CD4-positive, alpha-beta T cell (primary cell): Measurements from ENCODE around the gene FNBP1L. TPM values are rescaled to one million over a fixed set of nuclear protein-coding genes. Genes with fewer than 3 reads are reported as not detected.

ENCODE experiments used
- ATAC-seq: fragments of 200-7000 bp; cut with Tn5 transposase; one replicate; pipeline ENCODE4 v1.10.0; 2022; ENCODE audit warnings: mild to moderate bottlenecking; ENCODE audit not compliant: poor library complexity
- CTCF ChIA-PET: fragments of 350-600 bp; sonication (Branson Sonifier 250); formaldehyde crosslinking; loops from one replicate; lab custom pipeline; 2021; ENCODE audit warnings: antibody characterized with exemption, inconsistent platforms; lab: Charles Lee
- POLR2A ChIA-PET: fragments of 350-600 bp; sonication (Branson Sonifier 250); formaldehyde crosslinking; loops from one replicate; lab custom pipeline; 2021; ENCODE audit warnings: antibody characterized with exemption, inconsistent platforms; lab: Charles Lee
- DNase-seq, 14 experiments: peaks; one replicate each; pipeline ENCODE4 v3.0.0-alpha.2; 2013 to 2020; ENCODE audit warnings: mixed read lengths in 2 of 14
- H3K27ac ChIP-seq, 2 donors: one replicate each; pipeline versions ENCODE4 v1.5.1 to v1.7.0; 2013; ENCODE audit warnings: low read length in 2 of 2, low read depth in 1 of 2, mild to moderate bottlenecking in 1 of 2
- H3K27me3 ChIP-seq, 2 experiments: 1 replicate in 1 of 2; 2 replicates in 1 of 2; pipeline versions ENCODE4 v1.6.1 to v1.7.0; 2013; ENCODE audit warnings: low read length in 2 of 2, control low read depth in 1 of 2, mild to moderate bottlenecking in 1 of 2, moderate library complexity in 1 of 2; ENCODE audit not compliant: insufficient read depth in 2 of 2, control insufficient read depth in 1 of 2
- H3K36me3 ChIP-seq: one replicate; pipeline ENCODE4 v1.6.1; 2013; ENCODE audit warnings: low read length, control low read depth; ENCODE audit not compliant: insufficient read depth
- H3K4me1 ChIP-seq: one replicate; pipeline ENCODE4 v1.6.1; 2013; ENCODE audit warnings: low read length, control low read depth; ENCODE audit not compliant: insufficient read depth
- H3K4me3 ChIP-seq: one replicate; pipeline ENCODE4 v1.5.1; 2013; ENCODE audit warnings: mild to moderate bottlenecking, low read length, moderate library complexity
- H3K9me3 ChIP-seq, 2 experiments: 1 replicate in 1 of 2; 2 replicates in 1 of 2; pipeline versions ENCODE4 v1.6.1 to v1.7.0; 2013; ENCODE audit warnings: low read length in 2 of 2, mild to moderate bottlenecking in 2 of 2, control low read depth in 1 of 2, moderate library complexity in 1 of 2; ENCODE audit not compliant: control insufficient read depth in 1 of 2, insufficient read depth in 1 of 2
- H3K27ac Mint-ChIP-seq: one replicate; pipeline ENCODE4 v1.8.0; 2020; ENCODE audit warnings: mixed read lengths
- H3K27me3 Mint-ChIP-seq: one replicate; pipeline ENCODE4 v1.8.0; 2021; ENCODE audit warnings: mixed read lengths
- H3K36me3 Mint-ChIP-seq: one replicate; pipeline ENCODE4 v1.8.0; 2021; ENCODE audit warnings: low read depth, mixed read lengths
- H3K4me1 Mint-ChIP-seq: one replicate; pipeline ENCODE4 v1.8.0; 2021; ENCODE audit warnings: low read depth, mixed read lengths
- H3K4me3 Mint-ChIP-seq: one replicate; pipeline ENCODE4 v1.8.0; 2020; ENCODE audit warnings: mild to moderate bottlenecking, mixed read lengths
- H3K9me3 Mint-ChIP-seq: one replicate; pipeline ENCODE4 v1.8.0; 2020; ENCODE audit warnings: mixed read lengths
- CTCF ChIP-seq: fragments of 200-600 bp; IDR thresholded peaks from one replicate; pipeline ENCODE4 v1.8.0; 2022; ENCODE audit warnings: antibody characterized with exemption, mild to moderate bottlenecking
- intact Hi-C, 2 experiments: fragments of 100-400 bp; cut with DNase I in 1 of 2; cut with micrococcal nuclease in 1 of 2; formaldehyde crosslinking; loops; one replicate each; pipeline versions ENCODE4 v1.15.1 to v1.9.0; 2023 to 2025; cut with DNase I, micrococcal nuclease
- total RNA-seq, 174 experiments: library from RNA in 2 of 174; stranded (reverse) in 2 of 174; gene quantifications; one replicate each; pipeline ENCODE4 v1.2.3 and lab custom pipeline; 2021 to 2026

The FNBP1L gene
- total RNA-seq, 2 experiments from 2014 or later = 1.1 TPM

- Histone ChIP-seq H3K27ac (no peak overlapping the region), H3K4me1 (no peaks in the 10 kb centered on the region), H3K4me3 (no peak overlapping the region), H3K9me3 (no peaks in the 10 kb centered on the region), H3K36me3 (no peaks in the 10 kb centered on the region), H3K27me3 (no peaks in the 10 kb centered on the region)
- CTCF ChIA-PET = no interaction called here
- no peaks in the 10 kb centered on the region for H3K27me3 Mint-ChIP-seq
- no peaks in the 10 kb centered on the region for H3K9me3 Mint-ChIP-seq
- no peak for TF ChIP-seq CTCF
- H3K36me3 Mint-ChIP-seq = no peaks in the 10 kb centered on the region
- DNase-seq = no peak
- intact Hi-C loops = no loop called here
- no peak overlapping the region for H3K4me3 Mint-ChIP-seq
- no peak overlapping the region for H3K27ac Mint-ChIP-seq
- POLR2A ChIA-PET = no interaction called here
- H3K4me1 Mint-ChIP-seq = no peaks in the 10 kb centered on the region
- ATAC-seq = no peak
Observed at GRCh38 chr1:93579891-93580290, 132.0 kb downstream of the FNBP1L start.

GRCh38 chr1:93581917-93582850, 134.3 kb downstream of the FNBP1L start:
- no peak overlapping the region for H3K27ac Mint-ChIP-seq
- no peaks in the 10 kb centered on the region for H3K27me3 Mint-ChIP-seq
- intact Hi-C loops = no loop called here
- no peaks in the 10 kb centered on the region for H3K36me3 ChIP-seq
- POLR2A ChIA-PET = no interaction called here
- no peak overlapping the region for H3K4me3 ChIP-seq
- CTCF ChIA-PET = no interaction called here
- H3K36me3 Mint-ChIP-seq = no peaks in the 10 kb centered on the region
- ATAC-seq = no peak
- no peaks in the 10 kb centered on the region for H3K9me3 ChIP-seq
- H3K27ac ChIP-seq = no peak overlapping the region
- no peak overlapping the region for H3K4me3 Mint-ChIP-seq
- no peaks in the 10 kb centered on the region for H3K4me1 Mint-ChIP-seq
- no peak for DNase-seq
- no peaks in the 10 kb centered on the region for H3K27me3 ChIP-seq
- no peak for TF ChIP-seq CTCF
- H3K9me3 Mint-ChIP-seq = no peaks in the 10 kb centered on the region
- no peaks in the 10 kb centered on the region for H3K4me1 ChIP-seq

GRCh38 chr1:93584261-93585003, 136.5 kb downstream of the FNBP1L start:
- no peak overlapping the region for H3K4me3 ChIP-seq
- H3K4me1 Mint-ChIP-seq = no peaks in the 10 kb centered on the region
- H3K36me3 ChIP-seq = no peaks in the 10 kb centered on the region
- no peak for TF ChIP-seq CTCF
- no peak overlapping the region for H3K27ac Mint-ChIP-seq
- H3K36me3 Mint-ChIP-seq = no peaks in the 10 kb centered on the region
- H3K27ac ChIP-seq = no peak overlapping the region
- no peaks in the 10 kb centered on the region for H3K27me3 ChIP-seq
- DNase-seq (no peak), ATAC-seq (no peak)
- H3K4me3 Mint-ChIP-seq = no peak overlapping the region
- no peaks in the 10 kb centered on the region for H3K27me3 Mint-ChIP-seq
- intact Hi-C loops = no loop called here
- H3K9me3 ChIP-seq = no peaks in the 10 kb centered on the region
- no peaks in the 10 kb centered on the region for H3K9me3 Mint-ChIP-seq
- ChIA-PET CTCF (no interaction called here), POLR2A (no interaction called here)
- H3K4me1 ChIP-seq = no peaks in the 10 kb centered on the region
